GM12892 (cell line): ENCODE results near the gene AFDN.

Source experiments
- POLR2A ChIP-seq: IDR thresholded peaks from 2 replicates; pipeline ENCODE4 v1.6.1; 2011; ENCODE audit warnings: low read depth, low read length, control low read depth
- POLR2AphosphoS5 ChIP-seq: IDR thresholded peaks from 2 replicates; pipeline ENCODE4 v1.6.1; 2011; ENCODE audit warnings: low read depth, low read length, control low read depth
- TAF1 ChIP-seq: IDR thresholded peaks from 2 replicates; pipeline ENCODE4 v1.6.1; 2011; ENCODE audit warnings: low read depth, mild to moderate bottlenecking, control low read depth, low read length, borderline replicate concordance

DNA sequence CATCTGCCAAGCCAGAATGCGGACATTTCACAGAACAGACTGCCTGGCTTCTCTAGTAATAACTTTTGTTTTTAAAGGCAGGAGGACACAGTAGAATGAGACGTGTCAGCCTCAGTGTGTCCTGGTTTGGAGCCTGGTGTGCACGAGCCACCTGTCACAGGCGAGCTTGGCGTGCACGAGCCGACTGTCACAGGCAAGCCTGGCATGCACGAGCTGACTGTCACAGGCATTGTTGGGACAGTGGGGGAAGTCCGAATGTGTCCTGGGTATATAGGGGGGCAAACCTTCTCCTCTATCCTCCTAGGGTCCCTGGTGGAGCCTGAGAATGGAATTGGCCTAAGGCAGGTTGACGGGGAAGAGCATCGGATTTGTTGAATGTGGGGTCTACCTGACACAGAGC lies 178.2 kb downstream of the AFDN start:
- TF ChIP-seq POLR2A: no peak
- TF ChIP-seq POLR2AphosphoS5: no peak
- TF ChIP-seq TAF1: no peak
